ENCODE data around the gene EPO. TPM values are rescaled to one million over a fixed set of nuclear protein-coding genes. Genes with fewer than 3 reads are reported as not detected.
A peak's percentile ranks its signal among the peaks of the same experiment; 100 is the strongest.
"Not testable (repeated sequence)": the region's sequence is repeated elsewhere in the genome, so short reads cannot be mapped to it uniquely, and the experiment has no call there.

Gene EPO
- total RNA-seq, 2 donors from 2014 or later: not detected

GRCh38 chr7:100745184-100745583 is 24.9 kb downstream of the EPO start:
- Histone ChIP-seq H3K27me3 (replicated peaks; ENCODE audit: insufficient read depth) (no peaks in the 10 kb centered on the region), H3K4me3 (peak overlapping the region; percentile 68), H3K4me1 (ENCODE audit: control insufficient read depth in 1 of 2, low read depth in 2 of 2) (no peaks in the 10 kb centered on the region), H3K36me3 (no peaks in the 10 kb centered on the region), H3K9me3 (no peaks in the 10 kb centered on the region), H3K27ac (no peak overlapping the region)
- no peak for DNase-seq (ENCODE audit: low spot score)
- peak; percentile 50 for ATAC-seq (ENCODE audit: insufficient number of reproducible peaks, low FRiP score, low read depth)
- no peak for TF ChIP-seq CTCF (IDR thresholded peaks at IDR 0.05)

- Histone ChIP-seq H3K27me3 (replicated peaks; ENCODE audit: insufficient read depth) (no peaks in the 10 kb centered on the region), H3K4me3 (no peak overlapping the region), H3K9me3 (no peaks in the 10 kb centered on the region), H3K36me3 (no peaks in the 10 kb centered on the region), H3K4me1 (ENCODE audit: control insufficient read depth in 1 of 2, low read depth in 2 of 2) (no peaks in the 10 kb centered on the region), H3K27ac (no peak overlapping the region)
- no peak for TF ChIP-seq CTCF (IDR thresholded peaks at IDR 0.05)
- DNase-seq (ENCODE audit: low spot score) (no peak), ATAC-seq (ENCODE audit: insufficient number of reproducible peaks, low FRiP score, low read depth) (no peak)
Observed at GRCh38 chr7:100752994-100753393, 32.7 kb downstream of the EPO start.

GRCh38 chr7:100753750-100754149 is 33.5 kb downstream of the EPO start:
- ATAC-seq (ENCODE audit: insufficient number of reproducible peaks, low FRiP score, low read depth) (no peak), DNase-seq (ENCODE audit: low spot score) (no peak)
- H3K4me1 ChIP-seq (ENCODE audit: control insufficient read depth in 1 of 2, low read depth in 2 of 2): no peaks in the 10 kb centered on the region
- no peaks in the 10 kb centered on the region for H3K27me3 ChIP-seq (replicated peaks; ENCODE audit: insufficient read depth)
- H3K27ac ChIP-seq: no peak overlapping the region
- H3K9me3 ChIP-seq: no peaks in the 10 kb centered on the region
- no peak for TF ChIP-seq CTCF (IDR thresholded peaks at IDR 0.05)
- H3K4me3 ChIP-seq: no peak overlapping the region
- no peaks in the 10 kb centered on the region for H3K36me3 ChIP-seq

GRCh38 chr7:100759357-100760171 is 39.3 kb downstream of the EPO start:
- H3K4me1 ChIP-seq (ENCODE audit: control insufficient read depth in 1 of 2, low read depth in 2 of 2): no peaks in the 10 kb centered on the region
- no peak for TF ChIP-seq CTCF (IDR thresholded peaks at IDR 0.05)
- ATAC-seq (ENCODE audit: insufficient number of reproducible peaks, low FRiP score, low read depth) (no peak), DNase-seq (ENCODE audit: low spot score) (no peak)
- H3K4me3 ChIP-seq: no peak overlapping the region
- H3K36me3 ChIP-seq: no peaks in the 10 kb centered on the region
- H3K27me3 ChIP-seq (replicated peaks; ENCODE audit: insufficient read depth): no peaks in the 10 kb centered on the region
- H3K27ac ChIP-seq: no peak overlapping the region
- H3K9me3 ChIP-seq: no peaks in the 10 kb centered on the region

GRCh38 chr7:100762841-100763240 is 42.6 kb downstream of the EPO start:
- not testable (repeated sequence) for H3K36me3 ChIP-seq; H3K27ac ChIP-seq; DNase-seq (ENCODE audit: low spot score); H3K4me1 ChIP-seq (ENCODE audit: control insufficient read depth in 1 of 2, low read depth in 2 of 2); H3K4me3 ChIP-seq; H3K27me3 ChIP-seq (replicated peaks; ENCODE audit: insufficient read depth); H3K9me3 ChIP-seq; ATAC-seq (ENCODE audit: insufficient number of reproducible peaks, low FRiP score, low read depth)

Measured in thoracic aorta (tissue), 2 donors.